Astrocyte (in vitro differentiated cells and primary cell): ENCODE measurements around the gene RAB4B.

Source experiments
- CTCF ChIP-seq: IDR thresholded peaks from 2 replicates; pipeline ENCODE4 v1.5.1; 2011; ENCODE audit warnings: low read depth, mild to moderate bottlenecking, inconsistent platforms, low read length, moderate library complexity; ENCODE audit not compliant: insufficient read depth
- EZH2 ChIP-seq: IDR thresholded peaks from 2 replicates; pipeline ENCODE4 v1.6.1; 2012; ENCODE audit warnings: mild to moderate bottlenecking, low read length, inconsistent platforms; ENCODE audit not compliant: insufficient read depth

- TF ChIP-seq CTCF: peak; percentile 85
- TF ChIP-seq EZH2: no peak
Observed at GRCh38 chr19:40806423-40807146, 28.5 kb downstream of the RAB4B start.
